Epidermal melanocyte (primary cell): ENCODE measurements around the gene USP32.

ENCODE experiments used
- DNase-seq: peaks from one replicate; pipeline ENCODE4 v3.0.0; 2011; ENCODE audit warnings: low spot score; ENCODE audit not compliant: insufficient read length

Gene USP32

DNA sequence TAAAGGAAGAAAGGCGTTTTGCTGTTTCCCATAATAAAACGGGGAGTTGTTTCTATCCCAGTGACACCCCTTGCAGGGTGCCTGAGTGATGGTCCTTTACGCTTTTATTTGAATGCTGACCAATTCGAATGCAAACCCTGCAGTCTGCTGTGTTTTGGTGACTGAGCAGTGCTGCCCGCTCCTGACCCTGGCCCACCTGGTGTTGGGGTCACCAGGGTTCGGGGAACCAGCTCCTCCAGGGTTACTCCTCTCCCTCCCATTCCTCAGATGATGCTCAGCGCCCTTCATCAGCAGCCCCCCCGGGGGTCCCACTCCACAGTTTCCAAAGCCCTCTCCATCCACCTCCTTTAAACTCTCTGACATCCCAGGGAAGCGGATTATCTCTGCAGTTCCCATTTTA is 236.1 kb downstream of the USP32 start:
- no peak for DNase-seq

DNA sequence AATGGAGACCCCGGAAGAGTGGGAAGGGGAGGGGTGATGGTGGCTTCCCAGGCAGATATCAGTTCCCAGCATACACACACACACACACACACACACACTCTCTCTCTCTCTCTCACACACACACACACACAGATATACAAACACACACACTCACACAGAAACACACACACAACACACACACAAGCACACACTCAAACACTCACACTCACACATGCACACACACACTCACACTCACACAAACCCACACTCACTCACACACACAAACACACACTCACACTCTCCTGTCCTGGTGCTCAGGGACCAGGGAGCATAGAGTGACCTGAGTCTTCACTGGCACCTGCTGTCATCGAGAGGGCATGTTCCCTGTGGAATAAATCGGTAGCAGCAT is 236.5 kb downstream of the USP32 start:
- peak; percentile 5 for DNase-seq

DNA sequence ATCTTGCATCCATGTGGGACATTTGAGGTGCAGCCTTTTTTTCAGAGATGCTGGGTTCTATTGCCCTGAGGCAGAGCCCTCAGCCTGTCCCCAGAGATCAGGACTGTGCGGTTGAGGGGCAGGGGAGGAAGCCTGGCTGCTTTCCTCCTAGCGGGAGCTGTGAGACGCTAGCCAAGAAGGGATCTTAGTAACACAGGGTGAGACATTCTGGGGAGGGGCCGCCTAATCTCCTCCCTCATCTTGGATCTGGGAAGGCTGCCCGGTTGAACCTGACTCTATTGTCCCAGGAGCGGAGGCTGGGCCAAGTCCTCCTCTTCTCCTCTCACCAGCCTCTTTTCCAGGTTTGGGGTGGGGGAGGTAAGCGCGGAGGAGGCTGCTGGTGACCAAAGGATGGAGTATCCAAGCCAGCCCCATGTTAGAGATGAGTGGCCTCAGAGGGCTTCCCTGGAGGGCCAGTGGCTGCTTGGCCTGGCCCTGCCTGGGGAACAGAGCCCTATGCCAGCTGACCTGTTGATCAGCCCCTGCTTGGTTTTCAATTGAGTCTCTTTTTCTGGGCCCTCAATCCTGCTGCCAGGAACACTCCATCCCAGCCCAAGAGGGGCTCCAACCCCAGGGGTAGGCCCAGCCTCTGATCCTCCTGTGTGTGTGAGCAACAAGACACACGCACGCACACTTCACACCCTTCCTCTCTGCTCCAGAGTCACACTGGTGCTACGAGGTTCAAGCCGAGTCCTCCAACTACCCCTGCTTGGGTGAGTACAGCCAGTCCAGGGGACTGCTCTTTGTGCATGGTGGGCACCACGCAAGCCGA is 237.1 kb downstream of the USP32 start:
- peak; percentile 47 for DNase-seq

DNA sequence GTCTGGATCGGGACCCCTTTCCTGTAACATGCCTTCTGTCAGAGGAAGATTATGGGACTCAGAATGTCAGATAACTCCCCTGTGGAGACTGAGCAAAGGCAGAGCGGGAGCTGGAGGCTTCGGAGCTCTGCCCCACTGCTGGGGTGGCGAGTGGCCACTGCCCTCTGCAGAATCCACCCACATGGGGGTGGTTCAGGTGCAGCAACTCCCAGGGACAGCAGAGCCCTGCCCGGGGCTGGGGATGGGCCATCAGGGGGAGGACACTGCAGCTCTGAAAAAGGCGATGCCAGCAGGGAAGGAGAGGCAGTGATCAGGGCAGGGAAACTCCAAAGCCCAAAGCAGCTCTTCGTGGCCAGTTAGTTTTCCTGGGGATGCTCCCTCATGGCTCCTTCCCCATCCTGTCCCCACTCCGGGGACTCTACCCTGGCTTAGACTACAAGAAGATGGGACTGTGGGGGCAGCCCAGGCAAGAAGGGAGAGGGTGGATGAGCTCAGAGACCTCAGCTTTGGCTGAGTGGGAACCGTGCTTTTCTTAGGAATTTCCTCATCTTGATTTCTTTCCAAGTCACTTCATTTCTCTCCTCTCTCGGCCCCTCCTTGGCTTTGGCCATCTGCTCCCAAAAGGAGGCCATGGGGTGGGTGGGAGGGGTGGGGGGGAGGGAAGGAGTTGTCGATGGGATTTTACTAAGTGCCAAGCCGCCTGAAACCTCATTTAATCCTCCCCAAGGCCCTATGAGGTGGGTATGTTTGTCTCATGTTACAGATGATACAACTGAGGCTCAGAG is 238.1 kb downstream of the USP32 start:
- peak; percentile 17 for DNase-seq

DNA sequence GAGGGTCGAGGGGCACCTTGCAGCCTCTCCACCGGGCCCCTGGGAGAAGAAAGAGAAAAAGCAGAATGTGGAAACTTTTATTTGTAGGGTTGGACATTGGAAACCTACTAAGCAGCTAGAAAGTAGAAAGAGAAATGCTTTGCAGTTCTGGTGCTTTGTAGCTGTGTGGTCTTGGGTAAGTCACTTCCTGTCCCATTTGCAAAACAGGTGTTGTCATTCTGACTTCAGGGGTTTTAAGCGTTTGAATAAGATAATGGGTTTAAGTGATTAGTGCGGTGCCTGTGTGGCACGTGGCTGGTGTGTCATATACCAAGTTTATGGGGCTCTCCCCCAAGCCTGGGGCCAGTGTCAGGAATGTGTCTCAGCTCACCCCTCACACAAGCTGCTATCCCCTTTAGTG is 240.6 kb downstream of the USP32 start:
- DNase-seq = peak; percentile 7

DNA sequence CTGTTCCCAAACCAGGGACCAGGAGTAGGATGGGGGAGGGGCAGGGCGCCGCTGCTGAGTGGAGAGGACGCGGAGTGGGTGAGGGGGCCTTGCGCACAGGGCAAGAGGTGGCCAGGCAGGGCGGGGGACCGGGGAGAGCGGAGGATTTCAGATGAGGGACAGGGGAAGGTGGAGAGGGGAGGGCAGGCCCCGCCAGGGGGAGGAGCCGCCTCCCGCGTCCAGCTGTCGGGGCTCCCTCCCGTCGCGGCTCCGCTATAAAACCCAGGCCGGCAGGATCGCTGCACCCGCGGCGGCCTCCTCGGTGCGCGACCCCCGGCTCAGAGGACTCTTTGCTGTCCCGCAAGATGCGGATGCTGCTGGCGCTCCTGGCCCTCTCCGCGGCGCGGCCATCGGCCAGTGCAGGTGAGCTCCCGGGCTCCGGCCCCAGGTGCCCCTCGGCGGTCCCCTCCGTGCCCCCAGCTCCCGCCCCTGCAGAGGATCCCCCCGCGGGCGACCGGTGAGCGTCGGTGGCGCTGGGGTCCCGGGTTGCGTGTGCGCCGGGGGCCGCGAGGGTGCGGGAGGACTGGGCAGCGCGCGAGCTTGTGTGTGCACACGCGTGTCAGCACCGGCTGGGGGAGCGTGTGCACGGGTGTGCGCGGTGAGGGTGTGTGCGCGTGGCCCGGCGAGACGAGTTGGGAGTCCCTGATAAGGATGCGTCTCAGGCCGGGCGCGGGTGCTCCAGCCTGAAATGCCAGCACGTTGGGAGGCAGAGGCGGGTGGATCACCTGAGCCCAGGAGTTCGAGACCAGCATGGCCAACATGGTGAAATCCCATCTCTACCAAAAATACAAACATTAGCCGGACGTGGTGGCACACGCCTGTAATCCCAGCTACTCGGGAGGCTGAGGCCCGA is 242.0 kb downstream of the USP32 start, which contains the start of gene CA4:
Gene CA4, plus strand, starts transcription at position 283 of the 892 bp plus-strand sequence. Its CDS starts 62 bp downstream, at position 345.
- DNase-seq = peak; percentile 14

DNA sequence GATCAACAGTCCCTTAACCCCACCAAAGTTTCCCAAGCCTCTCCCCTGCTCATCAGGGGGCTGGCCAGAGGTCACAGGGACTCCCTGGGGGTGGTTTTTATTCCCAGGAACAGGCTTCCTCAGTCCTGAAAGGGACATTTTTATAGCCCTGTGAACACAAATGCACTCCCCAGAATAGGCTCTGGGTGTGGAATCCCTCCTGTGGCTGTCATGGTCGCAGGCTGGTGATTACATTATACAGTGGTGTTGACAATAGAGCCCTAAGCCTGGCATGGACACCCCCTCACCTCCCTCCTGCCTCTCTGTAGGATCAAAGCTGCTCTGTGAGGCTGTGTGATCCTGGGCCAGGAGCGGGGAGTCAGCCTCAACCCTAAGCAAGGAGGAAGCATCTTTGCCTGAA is 243.6 kb downstream of the USP32 start:
- DNase-seq = peak; percentile 12

DNA sequence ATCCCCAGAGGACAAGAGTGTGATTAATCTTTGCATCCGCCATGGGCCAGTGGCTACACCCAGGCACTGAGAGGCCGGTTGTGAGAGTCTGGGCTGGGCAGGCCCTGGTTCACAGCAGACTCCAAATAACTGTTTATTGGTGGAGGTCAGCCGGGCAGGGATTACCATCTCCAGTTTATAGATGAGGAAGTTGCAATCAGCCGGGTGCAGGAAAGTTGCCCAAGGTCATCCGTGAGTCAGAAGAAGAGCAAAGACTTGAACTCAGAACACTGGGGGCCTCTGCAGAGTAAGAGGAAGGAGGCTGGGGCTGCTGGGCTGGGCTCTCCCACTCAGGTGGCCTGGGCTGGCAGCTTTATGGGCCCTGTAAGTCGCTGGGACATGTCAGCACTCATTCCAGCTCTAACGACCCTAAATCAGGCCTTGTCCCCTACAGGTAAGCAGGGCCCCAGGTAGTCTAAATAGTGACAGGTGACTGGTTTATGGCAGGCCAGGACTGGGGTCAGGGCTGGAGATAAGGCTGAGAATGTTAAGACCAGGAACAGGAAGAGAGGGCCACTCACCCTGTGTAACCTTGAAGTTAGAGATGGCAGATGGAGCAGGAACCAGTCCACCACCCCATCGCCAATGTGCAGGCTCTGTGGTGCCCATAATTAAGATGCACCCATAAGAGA is 244.2 kb downstream of the USP32 start:
- DNase-seq = no peak

DNA sequence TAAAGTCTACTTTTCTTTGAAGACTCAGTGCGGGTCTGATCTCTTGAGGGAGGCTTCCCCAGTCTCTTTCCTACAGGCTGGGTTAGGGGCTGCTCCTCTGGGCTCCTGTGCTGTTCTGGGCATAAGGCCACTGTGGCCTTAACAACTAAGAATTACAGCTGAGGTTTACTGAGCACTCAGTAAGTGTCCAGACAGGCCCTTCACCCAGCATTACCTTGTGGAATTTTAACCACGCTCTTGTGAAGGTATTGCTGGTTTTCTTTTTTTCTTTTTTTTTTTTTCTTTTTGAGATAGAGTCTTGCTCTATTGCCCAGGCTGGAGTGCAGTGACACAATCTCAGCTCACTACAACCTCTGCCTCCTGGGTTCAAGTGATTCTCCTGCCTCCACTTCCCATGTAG is 245.7 kb downstream of the USP32 start:
- DNase-seq = no peak

DNA sequence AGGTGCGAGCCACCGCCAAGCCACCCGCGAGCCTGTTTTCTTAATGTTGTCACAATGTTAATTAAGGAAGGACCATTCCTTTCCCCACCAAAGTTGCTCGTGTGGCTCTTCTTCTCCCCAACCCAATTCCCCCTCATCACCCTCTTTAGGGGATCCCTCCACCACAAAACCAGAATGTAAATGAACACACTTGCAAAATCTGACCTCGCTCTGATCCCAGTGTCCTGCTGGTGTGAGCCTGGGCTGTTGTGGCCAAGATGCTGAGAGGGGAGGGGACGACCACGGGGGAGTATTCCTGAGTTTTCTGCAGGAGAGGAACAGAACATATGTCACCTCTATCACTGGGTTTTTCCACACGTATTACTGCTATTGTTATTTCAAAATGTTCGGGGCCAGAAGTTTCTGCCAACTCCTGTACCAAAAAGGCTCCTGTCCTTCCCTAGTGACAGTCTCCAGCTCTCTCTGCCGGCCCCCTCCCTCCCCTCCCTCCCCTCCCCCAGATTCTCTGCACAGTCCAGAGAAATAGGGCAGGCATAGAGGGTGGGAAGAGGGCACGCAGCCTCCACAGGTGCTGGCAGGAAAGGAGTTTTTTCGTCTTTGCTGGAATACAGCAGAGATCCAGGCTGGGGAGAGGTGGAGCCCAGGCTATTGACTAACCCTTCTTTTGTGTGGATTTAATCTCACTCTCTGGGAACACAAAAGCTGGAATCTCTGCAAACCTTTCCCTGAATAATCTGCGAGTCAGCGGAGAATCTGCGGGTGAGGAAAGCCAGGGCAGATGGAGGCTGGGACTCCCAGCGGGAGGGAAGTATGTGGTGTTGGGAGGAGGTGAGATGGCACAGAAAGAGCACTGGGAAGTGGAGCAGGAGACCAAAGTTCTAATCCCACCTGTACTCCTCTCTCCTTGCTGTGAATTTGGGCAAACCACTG is 246.7 kb downstream of the USP32 start:
- DNase-seq = no peak

DNA sequence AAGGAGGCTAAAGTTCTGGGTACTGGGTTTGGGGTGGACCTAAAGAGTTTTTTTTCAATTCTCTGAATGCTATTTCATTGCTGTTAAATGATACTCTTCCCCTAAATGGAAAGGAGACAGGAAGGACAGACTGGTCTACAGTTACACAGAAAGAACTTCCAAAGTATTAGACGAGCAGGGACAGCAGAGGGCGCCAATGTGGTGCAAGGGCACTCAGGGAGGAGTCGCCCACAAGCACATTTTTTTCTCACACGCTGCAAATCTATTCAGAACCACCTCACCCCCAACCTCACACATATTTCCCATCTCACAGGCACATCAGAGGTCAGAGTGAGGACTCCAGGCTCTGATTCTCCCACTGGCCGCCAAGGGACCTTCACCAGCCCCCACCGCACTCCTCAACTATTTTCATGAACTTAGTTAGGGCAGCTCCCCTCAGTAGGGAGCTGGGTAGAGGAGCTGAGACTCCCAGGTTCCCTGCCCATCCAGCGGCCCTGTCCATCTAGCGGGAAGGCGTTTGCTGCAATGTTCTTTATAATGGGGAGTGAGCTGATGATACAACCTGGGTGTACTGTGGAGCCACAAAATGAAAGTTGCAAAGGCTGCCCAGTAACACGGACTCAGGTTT is 248.9 kb downstream of the USP32 start:
- DNase-seq = peak; percentile 60

DNA sequence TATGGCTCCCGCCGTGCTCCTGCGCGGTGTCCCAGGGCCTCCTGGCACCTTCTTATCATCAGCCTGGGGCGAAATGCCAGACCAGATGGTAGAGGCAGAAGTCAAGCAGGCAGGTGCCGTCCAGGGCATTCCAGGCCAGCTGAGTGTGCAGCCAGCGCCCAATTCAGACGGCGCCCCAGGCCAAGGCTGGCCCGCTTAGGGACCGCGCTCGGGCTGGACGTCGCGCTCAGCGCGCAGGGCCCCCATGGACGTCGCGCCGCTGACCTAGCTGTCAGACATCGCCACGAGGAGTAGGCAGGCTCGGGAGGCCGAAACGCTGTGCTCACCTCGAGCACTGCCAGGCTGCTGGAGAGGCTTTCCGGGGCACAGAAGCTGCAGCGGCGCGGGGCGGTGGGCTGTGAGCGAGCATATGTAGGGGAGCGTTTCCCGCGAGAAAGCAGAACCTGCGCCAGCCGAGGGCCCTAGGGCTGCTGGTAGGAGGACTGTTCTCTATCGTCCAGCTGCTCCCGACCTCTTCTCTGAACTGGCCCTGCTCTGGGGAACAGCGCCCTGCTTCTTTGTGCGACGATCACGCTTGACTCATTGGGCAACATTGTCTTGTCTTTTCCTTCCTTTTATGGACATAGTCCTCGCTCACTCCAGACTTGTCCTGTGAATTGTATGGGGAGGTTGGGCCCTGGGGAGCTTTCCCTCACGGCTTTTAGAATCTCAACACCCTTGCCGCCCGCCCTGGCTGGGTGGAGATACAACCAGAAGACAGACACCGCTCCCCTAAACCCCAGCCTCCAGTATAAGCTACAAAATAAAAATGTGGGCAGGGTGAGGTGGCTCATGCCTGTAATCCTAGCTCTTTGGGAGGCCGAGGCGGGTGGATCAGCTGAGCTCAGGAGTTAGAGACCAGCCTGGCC is 250.6 kb downstream of the USP32 start:
- no peak for DNase-seq

DNA sequence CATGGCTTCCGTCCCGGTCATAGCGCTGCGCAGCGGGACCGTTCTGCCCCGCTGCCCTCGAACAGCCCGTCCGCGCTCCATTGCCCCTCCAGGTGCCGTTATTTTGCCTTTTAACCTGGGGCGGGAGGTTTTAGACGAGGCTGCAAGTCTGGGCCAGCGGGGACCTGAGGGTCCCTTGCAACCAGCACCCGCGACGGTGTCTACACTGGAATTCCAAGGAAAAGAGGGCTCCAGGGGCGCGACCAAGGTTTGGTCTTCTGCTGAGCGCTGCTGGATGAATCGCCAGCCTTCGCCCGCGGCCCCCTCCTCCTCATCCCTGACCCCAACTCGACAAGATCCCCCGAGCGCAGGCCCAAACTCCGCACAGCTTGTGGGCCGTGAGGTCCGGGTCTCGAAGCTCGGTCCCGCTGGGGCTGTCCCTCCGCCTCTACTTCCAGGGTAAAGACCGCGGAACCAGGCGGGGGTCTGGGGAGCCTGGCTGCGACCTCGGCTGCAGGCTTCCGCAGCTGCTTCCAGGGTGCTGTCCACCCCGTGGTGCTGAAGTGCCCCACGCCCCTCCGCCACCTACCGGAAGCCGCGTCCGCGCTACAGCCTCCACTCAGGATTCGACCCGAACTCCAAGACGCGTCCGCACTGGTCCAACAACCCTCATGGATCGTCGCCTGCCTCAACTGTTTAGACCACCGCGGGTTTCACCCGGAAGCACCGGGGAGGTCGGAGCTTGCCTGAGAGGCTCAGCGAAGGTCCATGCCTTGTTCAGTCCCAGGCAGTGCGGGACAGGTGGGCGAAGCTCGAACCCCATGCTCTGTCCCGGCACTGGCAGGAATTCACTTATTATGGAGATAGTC is 252.3 kb downstream of the USP32 start:
- DNase-seq = peak; percentile 65

DNA sequence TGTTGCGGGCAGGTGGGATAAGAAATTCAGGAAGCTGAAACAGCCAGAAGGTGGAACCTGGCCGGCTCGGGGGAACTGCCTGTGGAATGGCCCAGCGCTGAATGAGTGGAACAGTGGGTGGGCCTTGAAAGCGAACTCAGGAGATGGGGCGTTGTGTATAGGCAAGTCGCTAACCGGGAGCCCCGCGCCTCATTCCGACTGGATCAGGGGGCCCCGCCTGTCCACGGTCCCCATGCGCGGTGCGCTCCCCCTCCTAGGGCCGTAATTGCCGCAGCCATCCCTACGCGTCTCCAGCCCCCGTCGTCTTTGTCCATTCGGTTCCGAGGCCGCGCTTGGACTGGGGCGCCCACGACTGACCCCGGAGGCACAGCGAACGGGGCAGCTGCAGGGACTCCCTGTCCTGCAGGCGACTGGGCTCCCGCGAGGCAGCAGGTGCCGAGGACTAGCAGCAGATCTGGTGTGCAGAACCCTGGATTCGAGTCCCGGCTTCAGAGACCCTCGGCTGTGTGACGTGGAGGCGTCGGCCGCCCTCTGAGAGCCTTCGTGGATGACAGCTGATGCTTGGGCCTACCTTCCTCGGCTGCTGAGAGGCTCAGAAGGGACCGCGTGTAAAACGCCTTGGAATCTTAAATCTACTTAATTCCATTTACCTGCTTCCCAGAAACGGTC is 253.0 kb downstream of the USP32 start:
- no peak for DNase-seq

DNA sequence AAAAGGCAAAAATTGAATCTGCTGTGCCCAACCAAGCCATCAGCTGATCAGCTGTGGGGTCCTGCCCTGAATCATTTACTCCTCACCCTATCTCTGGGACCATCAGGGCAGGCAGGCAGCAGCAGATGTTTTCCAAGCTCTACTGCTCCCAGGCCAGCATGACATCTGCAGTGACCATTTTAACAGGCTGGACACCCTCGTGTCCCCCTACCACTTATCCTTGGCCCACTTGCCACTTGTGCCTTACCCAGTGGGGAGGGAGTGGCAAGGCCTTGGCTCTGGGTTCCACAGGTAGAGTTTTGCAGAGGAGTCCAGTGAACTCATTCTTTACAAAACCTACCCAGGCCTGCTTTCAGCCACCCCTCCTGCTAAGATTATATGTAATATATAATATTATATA is 254.2 kb downstream of the USP32 start:
- DNase-seq = no peak

DNA sequence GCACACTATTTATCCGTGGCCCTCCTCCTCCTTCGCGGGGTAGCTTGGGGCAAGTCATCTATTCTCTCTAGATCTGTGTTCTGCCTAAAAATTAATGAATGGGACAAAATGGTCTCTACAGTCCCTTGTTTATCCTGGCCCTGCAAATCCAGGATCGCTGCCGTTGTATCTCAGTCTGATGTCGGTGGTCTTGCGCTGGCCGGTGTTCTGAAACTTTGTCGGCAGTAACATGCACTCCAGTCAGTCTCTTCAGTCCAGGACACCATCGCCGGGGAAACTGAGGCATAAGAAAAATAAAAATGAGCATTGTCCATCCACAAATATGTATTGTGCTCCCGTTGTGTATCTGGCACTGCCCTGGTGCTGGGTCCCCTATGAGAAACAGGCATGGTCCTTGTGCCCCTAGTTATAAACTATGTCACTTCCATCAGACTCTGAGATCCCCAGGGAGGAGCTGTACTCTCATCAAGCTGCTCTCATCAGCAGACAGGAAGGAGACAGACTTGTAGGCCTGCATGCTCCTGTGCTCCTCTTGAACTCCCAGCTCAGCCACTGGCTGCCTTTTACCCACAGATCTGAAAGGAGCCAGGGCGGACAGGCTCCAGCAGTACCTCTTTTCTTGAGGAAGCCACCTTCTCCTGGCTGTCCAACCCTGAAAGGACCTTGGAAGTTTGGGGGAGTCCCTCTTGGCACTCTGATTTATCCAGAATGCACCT is 255.8 kb downstream of the USP32 start:
- DNase-seq = no peak
